Subcutaneous abdominal adipose tissue (tissue), 5 donors: ENCODE data around the gene RAPH1.

Experiments
- H3K27ac ChIP-seq: one replicate; pipeline ENCODE4 v1.7.0; 2013; ENCODE audit warnings: low read depth, mild to moderate bottlenecking, inconsistent platforms, low read length, moderate library complexity
- H3K27me3 ChIP-seq, 5 donors: one replicate each; pipeline ENCODE4 v1.7.0; 2013; ENCODE audit warnings: low read length in 5 of 5, inconsistent platforms in 1 of 5; ENCODE audit not compliant: control insufficient read depth in 5 of 5, insufficient read depth in 4 of 5
- H3K36me3 ChIP-seq, 5 donors: one replicate each; pipeline ENCODE4 v1.7.0; 2013; ENCODE audit warnings: low read length in 5 of 5; ENCODE audit not compliant: control insufficient read depth in 5 of 5, insufficient read depth in 5 of 5
- H3K4me1 ChIP-seq, 5 donors: one replicate each; pipeline ENCODE4 v1.7.0; 2013; ENCODE audit warnings: low read length in 5 of 5, mild to moderate bottlenecking in 3 of 5, moderate library complexity in 1 of 5; ENCODE audit not compliant: control insufficient read depth in 5 of 5, insufficient read depth in 5 of 5
- H3K4me3 ChIP-seq, 5 donors: one replicate each; pipeline ENCODE4 v1.7.0; 2013; ENCODE audit warnings: low read length in 5 of 5, low read depth in 1 of 5
- H3K9ac ChIP-seq, 5 donors: one replicate each; pipeline ENCODE4 v1.7.0; 2013; ENCODE audit warnings: low read length in 5 of 5, mild to moderate bottlenecking in 4 of 5, moderate library complexity in 3 of 5
- H3K9me3 ChIP-seq, 5 donors: one replicate each; pipeline ENCODE4 v1.7.0; 2013; ENCODE audit warnings: low read length in 5 of 5; ENCODE audit not compliant: control insufficient read depth in 5 of 5
- donor health status: healthy.
- donor health status: healthy.
- donor health status: healthy.
- donor health status: healthy.
- donor health status: healthy.

RAPH1 gene

DNA sequence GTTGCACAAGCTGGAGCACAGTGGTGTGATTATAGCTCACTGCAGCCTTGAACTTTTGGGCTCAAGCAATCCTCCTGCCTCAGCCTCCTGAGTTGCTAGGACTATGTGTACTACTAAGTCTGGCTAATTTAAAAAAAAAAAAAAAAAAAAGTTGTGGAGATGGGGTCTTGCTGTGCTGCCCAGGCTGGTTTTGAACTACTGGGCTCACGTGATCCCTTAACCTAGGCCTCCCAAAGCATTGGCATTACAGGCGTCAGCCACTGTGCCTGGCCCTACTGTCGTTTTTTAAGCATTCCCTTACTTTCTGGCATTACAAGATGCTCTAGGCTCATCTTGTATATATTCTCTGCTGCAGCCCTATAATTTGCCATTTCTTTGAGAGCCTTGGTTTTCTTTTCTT, 88.3 kb downstream of the RAPH1 start:
- Histone ChIP-seq H3K9me3 (no peaks in the 10 kb centered on the region), H3K4me1 (peaks cover 0 to 8% (median 6%) of the 10 kb centered on the region in 5 donors), H3K36me3 (peaks cover 12 to 81% (median 54%) of the 10 kb centered on the region in 5 donors), H3K4me3 (no peak overlapping the region), H3K27ac (no peak overlapping the region), H3K9ac (no peak overlapping the region), H3K27me3 (no peaks in the 10 kb centered on the region)

DNA sequence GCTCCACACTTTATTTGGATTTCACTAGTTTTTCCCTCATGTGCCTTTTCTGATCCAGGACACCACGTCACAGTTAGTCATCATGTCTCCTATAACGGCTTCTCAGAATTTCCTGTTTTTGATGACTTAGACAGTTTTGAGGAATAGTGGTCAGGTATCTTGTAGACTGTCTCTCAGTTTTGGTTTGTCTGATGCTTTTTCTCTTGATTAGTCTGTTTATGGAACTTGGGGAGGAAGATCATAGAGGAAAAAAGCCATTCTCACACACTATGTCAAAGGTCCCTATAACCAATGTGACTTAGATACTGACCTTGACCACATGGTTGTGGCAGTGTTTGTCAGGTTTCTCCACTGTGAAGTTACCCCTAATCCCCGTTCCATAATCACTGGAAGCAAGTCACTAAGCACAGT, 89.0 kb downstream of the RAPH1 start:
- Histone ChIP-seq H3K9me3 (no peaks in the 10 kb centered on the region), H3K27ac (no peak overlapping the region), H3K36me3 (peaks cover 12 to 82% (median 57%) of the 10 kb centered on the region in 5 donors), H3K9ac (no peak overlapping the region), H3K4me1 (peaks cover 0 to 12% (median 0%) of the 10 kb centered on the region in 5 donors), H3K4me3 (no peak overlapping the region), H3K27me3 (no peaks in the 10 kb centered on the region)

DNA sequence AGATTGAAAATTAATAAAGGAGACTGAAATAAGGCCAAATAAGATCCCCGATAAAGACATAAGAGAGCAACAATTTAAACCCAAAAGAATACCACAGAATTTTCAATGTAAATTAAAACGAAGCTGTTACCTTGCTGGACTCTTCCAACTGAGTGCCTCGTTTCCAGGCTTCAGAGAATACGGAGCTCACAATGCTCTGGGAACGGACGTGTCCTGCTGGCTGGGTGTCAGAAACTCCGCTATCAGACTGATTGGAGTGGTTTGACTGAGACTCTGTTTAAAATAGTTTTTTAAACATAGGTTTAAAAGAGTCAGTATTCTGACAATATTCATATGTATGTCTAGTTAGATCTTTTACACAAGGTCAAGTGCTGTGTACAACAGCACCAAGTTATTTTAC, 90.4 kb downstream of the RAPH1 start:
- H3K9ac ChIP-seq, result no peak overlapping the region
- no peaks in the 10 kb centered on the region for H3K9me3 ChIP-seq
- no peaks in the 10 kb centered on the region for H3K27me3 ChIP-seq
- peaks cover 12 to 79% (median 62%) of the 10 kb centered on the region in 5 donors for H3K36me3 ChIP-seq
- H3K4me1 ChIP-seq, result peaks cover 0 to 12% (median 0%) of the 10 kb centered on the region in 5 donors
- H3K27ac ChIP-seq, result no peak overlapping the region
- H3K4me3 ChIP-seq, result no peak overlapping the region

DNA sequence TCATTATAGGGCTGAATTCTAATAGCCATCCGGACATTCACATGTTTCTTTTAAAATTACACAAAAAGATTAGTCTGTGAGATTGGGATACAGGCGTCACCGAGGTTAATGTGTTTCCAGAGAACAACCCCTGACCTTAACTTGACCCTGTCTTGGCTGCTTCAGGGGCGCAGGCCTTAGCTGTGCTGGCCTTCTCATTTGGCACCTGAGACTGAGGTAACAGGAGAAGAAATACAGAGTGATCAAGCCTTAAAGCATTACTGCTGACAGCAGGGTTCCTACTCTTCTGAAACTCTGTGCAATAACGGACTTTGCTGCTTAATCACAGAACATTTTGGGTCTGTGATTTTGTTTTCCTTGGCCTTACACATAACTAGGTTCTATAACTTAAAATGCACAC, 92.6 kb downstream of the RAPH1 start:
- H3K9me3 ChIP-seq, result no peaks in the 10 kb centered on the region
- no peak overlapping the region for H3K27ac ChIP-seq
- H3K9ac ChIP-seq, result no peak overlapping the region
- peaks cover 0 to 12% (median 0%) of the 10 kb centered on the region in 5 donors for H3K4me1 ChIP-seq
- H3K27me3 ChIP-seq, result no peaks in the 10 kb centered on the region
- no peak overlapping the region for H3K4me3 ChIP-seq
- peaks cover 21 to 78% (median 66%) of the 10 kb centered on the region in 5 donors for H3K36me3 ChIP-seq

DNA sequence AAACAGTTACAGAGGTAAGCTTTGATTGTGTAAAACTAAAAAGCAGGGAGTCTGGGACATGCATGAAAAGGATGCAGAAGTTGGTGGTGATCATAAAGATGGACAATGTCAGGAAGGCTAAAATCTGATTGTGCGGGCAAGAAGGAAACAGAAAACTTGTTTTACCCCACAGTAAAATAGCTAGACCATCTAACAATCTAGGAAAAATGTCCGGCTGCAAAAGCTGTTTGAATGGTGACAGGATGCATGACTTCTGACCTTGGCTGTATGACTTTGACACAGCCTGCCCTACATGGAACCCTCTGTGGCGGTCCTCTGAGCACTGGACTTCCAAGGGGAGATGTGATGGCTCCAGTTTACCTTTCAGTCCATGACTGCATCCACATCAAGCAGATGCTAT, 93.6 kb downstream of the RAPH1 start:
- no peaks in the 10 kb centered on the region for H3K9me3 ChIP-seq
- no peak overlapping the region for H3K4me3 ChIP-seq
- H3K27ac ChIP-seq, result no peak overlapping the region
- no peak overlapping the region for H3K9ac ChIP-seq
- no peaks in the 10 kb centered on the region for H3K27me3 ChIP-seq
- H3K4me1 ChIP-seq, result peaks cover 0 to 12% (median 0%) of the 10 kb centered on the region in 5 donors
- peaks cover 26 to 76% (median 62%) of the 10 kb centered on the region in 5 donors for H3K36me3 ChIP-seq

DNA sequence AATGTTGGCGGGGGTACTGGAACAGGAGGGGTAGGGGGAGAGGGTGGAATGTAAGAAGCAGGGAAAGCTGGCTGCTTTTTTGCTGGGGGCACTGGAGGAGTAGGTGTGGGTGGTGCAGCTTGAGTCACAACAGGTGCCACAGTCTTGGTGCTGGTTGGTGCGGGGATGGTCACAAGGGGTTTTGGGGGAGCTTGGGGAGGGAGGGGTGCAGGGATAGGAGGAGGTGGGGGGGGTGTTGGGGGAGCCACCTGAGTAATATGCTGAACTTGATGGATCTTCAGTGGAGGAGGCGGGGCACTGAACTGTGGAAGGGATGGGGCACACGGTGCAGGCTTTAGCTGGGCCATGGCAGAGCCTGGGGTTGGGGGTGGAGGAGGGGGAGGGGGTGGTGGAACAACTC, 94.4 kb downstream of the RAPH1 start:
- peaks cover 0 to 8% (median 0%) of the 10 kb centered on the region in 5 donors for H3K4me1 ChIP-seq
- no peak overlapping the region for H3K9ac ChIP-seq
- H3K36me3 ChIP-seq, result peaks cover 19 to 72% (median 57%) of the 10 kb centered on the region in 5 donors

DNA sequence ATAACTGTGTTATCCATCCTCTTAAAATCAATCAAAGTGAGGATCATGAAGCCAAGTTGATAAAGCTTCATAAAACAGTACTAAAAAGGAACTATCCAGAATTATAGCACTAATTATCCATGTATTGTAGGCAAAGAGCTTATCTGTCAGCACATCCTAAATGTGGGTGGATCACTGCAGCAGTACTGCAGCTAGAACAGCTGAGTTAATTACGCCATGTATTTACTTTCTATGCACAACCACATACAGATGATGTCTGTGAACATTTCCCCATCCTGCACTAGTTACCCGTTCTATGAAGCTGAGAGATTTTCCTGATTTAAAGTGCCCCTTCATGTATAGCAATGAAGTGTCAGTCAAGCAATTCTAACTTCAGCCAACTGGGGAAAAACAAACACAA, 96.6 kb downstream of the RAPH1 start:
- Histone ChIP-seq H3K9me3 (no peaks in the 10 kb centered on the region), H3K4me3 (no peak overlapping the region), H3K27ac (no peak overlapping the region), H3K9ac (no peak overlapping the region), H3K27me3 (no peaks in the 10 kb centered on the region), H3K36me3 (peaks cover 22 to 57% (median 47%) of the 10 kb centered on the region in 5 donors), H3K4me1 (peaks cover 0 to 7% (median 0%) of the 10 kb centered on the region in 5 donors)

More for the DNA sequence above, 94.4 kb downstream of the RAPH1 start:
- H3K4me3 ChIP-seq, result no peak overlapping the region
- no peak overlapping the region for H3K27ac ChIP-seq
- H3K9me3 ChIP-seq, result no peaks in the 10 kb centered on the region
- no peaks in the 10 kb centered on the region for H3K27me3 ChIP-seq

DNA sequence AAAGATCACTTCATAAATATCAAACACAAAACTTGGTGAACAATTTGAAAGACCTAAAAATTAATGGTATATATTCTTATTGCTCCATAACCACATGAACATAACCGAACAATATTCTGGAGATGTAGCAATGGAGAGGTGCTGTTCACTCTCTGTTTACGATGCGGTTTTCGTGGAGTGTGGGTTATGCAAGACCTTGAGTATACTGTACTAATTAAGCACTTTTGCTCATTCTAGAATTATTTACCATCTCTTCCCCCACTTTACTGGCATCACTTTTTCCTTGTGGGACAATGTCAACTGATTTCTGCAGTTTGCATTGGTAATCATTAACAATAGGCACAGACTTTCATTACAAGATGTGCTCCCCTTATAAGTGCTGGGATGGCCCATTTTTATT, 97.6 kb downstream of the RAPH1 start:
- Histone ChIP-seq H3K4me3 (no peak overlapping the region), H3K9ac (no peak overlapping the region), H3K36me3 (peaks cover 22 to 52% (median 43%) of the 10 kb centered on the region in 5 donors), H3K27ac (no peak overlapping the region), H3K4me1 (peaks cover 0 to 7% (median 0%) of the 10 kb centered on the region in 5 donors), H3K27me3 (no peaks in the 10 kb centered on the region), H3K9me3 (no peaks in the 10 kb centered on the region)

DNA sequence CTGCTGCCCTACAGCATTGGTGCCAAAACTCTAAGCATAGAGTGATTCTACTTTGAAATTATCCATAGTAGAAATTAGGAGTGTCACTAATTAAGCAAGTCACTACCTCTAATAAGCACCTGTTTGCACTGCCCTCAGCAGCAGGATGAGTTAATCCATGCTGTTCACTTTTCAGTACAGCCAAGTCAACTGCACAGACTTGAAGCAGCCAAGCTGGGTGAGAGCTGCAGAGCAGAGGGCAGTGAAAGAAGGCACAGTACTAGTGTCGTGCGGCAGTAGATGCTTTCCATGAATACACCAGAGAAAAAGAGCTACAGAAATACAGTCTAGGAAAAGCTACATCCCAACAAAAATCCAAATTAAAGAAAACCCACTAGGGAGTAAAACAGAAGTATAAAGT, 98.6 kb downstream of the RAPH1 start:
- no peaks in the 10 kb centered on the region for H3K9me3 ChIP-seq
- H3K27me3 ChIP-seq, result no peaks in the 10 kb centered on the region
- no peak overlapping the region for H3K4me3 ChIP-seq
- no peak overlapping the region for H3K27ac ChIP-seq
- peaks cover 0 to 3% (median 0%) of the 10 kb centered on the region in 5 donors for H3K4me1 ChIP-seq
- no peak overlapping the region for H3K9ac ChIP-seq
- H3K36me3 ChIP-seq, result peaks cover 22 to 43% (median 33%) of the 10 kb centered on the region in 5 donors

DNA sequence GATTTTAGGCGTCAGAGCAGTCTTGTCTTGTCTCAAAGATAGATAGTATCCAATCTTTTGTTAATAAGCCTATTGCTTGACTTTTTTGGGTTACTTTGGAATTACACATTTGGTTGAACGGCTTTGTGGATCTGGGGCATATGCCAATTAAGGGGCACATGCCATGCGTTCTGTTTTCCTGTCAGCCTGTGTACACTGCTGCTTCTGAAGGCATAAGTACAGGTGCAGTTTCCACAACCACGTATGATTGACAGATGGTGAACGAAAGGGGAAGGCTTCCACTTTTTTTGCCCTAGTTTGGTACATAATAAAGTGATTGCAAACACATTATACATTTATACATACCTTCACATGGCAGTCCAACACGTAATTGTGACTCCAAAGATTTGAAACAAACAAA, 102.3 kb downstream of the RAPH1 start:
- Histone ChIP-seq H3K27ac (no peak overlapping the region), H3K9me3 (no peaks in the 10 kb centered on the region), H3K4me1 (peaks cover 0 to 2% (median 0%) of the 10 kb centered on the region in 5 donors), H3K27me3 (no peaks in the 10 kb centered on the region), H3K9ac (no peak overlapping the region), H3K36me3 (peaks cover 6 to 19% (median 10%) of the 10 kb centered on the region in 5 donors), H3K4me3 (no peak overlapping the region)
